Osteocyte (in vitro differentiated cells): ENCODE measurements around the gene GPR162. TPM values are rescaled to one million over a fixed set of nuclear protein-coding genes. Genes with fewer than 3 reads are reported as not detected.

Experiments used
- DNase-seq: peaks from one replicate; pipeline ENCODE4 v3.0.0; 2021; ENCODE audit warnings: mixed read lengths; ENCODE audit not compliant: unreplicated experiment; ENCODE audit errors: extremely low spot score
- H3K27ac Mint-ChIP-seq: one replicate; pipeline ENCODE4 v1.8.0; 2021; ENCODE audit warnings: mild to moderate bottlenecking, mixed read lengths; ENCODE audit not compliant: unreplicated experiment
- H3K27me3 Mint-ChIP-seq: one replicate; pipeline ENCODE4 v1.8.0; 2021; ENCODE audit warnings: mixed read lengths; ENCODE audit not compliant: unreplicated experiment
- H3K36me3 Mint-ChIP-seq: one replicate; pipeline ENCODE4 v1.8.0; 2021; ENCODE audit warnings: mixed read lengths; ENCODE audit not compliant: unreplicated experiment
- H3K4me1 Mint-ChIP-seq: one replicate; pipeline ENCODE4 v1.8.0; 2021; ENCODE audit warnings: mixed read lengths; ENCODE audit not compliant: unreplicated experiment
- H3K4me3 Mint-ChIP-seq: one replicate; pipeline ENCODE4 v1.8.0; 2021; ENCODE audit warnings: mild to moderate bottlenecking, moderate library complexity, mixed read lengths; ENCODE audit not compliant: unreplicated experiment
- H3K9me3 Mint-ChIP-seq: one replicate; pipeline ENCODE4 v1.8.0; 2021; ENCODE audit warnings: mixed read lengths; ENCODE audit not compliant: unreplicated experiment
- long read RNA-seq: library from polyadenylated mRNA; unstranded; transcript quantifications from one replicate; pipeline ENCODE4 v2.0.0, GENCODE V29; 2021
- total RNA-seq: library from RNA; stranded (reverse); gene quantifications from 2 replicates; pipeline ENCODE4 v1.2.1, GENCODE V29; 2021
- TF ChIP-seq, protein P1 (sequence below): fragments of 200-600 bp; sonication (generic); IDR thresholded peaks from 2 replicates; pipeline ENCODE4 v1.5.0; 2021; ENCODE audit warnings: antibody characterized with exemption, mild to moderate bottlenecking, moderate library complexity

The GPR162 gene, protein sequence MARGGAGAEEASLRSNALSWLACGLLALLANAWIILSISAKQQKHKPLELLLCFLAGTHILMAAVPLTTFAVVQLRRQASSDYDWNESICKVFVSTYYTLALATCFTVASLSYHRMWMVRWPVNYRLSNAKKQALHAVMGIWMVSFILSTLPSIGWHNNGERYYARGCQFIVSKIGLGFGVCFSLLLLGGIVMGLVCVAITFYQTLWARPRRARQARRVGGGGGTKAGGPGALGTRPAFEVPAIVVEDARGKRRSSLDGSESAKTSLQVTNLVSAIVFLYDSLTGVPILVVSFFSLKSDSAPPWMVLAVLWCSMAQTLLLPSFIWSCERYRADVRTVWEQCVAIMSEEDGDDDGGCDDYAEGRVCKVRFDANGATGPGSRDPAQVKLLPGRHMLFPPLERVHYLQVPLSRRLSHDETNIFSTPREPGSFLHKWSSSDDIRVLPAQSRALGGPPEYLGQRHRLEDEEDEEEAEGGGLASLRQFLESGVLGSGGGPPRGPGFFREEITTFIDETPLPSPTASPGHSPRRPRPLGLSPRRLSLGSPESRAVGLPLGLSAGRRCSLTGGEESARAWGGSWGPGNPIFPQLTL
- 11.5 and 12.0 TPM in 2 replicates for total RNA-seq
- long read RNA-seq = 0 reads

DNA sequence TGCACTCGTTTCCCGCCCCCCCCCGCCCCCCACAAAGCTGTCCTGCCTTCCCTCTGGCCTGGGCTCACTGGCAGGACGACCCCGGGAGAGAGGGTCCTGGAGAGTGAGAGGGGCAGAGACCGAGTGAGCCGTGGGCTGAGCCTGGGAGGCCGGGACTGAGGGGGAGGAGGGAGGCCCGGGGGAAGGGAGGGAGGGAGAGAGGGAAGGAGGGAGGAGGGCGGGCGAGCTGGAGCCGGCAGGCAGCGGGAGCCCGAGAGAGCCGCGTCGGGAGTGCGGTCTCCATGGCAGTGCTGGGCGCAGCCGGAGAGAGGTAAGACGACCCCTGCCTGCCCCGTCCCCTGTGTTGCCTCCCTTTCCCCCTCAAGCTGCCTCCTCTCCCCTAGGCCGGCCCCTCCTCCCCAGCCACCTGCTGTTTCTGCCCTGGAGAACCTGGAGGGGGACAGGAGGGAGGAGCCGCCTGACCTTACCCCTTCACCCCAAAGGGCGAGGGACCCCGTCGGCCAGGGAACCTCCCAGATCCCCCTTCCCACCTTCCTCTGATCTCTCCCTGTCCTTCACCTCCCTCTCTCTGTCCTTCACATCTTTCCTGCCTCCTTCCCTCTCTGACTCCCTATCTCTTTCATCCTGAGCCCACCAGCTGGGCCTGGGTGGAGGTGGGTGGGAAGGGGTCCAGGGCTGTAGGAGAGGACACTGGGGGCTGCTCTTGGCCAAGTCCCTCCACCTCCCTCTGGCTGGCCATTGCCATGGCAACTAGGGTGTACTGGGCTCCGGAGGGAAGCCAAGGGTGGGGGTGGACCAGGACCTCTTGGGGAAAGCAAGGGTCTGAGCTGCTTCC is at the start of gene GPR162:
GPR162 (plus strand) TSS at position 231 of the 835 bp plus-strand sequence. CDS start 2,078 bp downstream, outside the sequence.
- no peak for DNase-seq
- peak within 1 kb of the TSS; percentile 56 for H3K27ac Mint-ChIP-seq
- no peaks in the 10 kb centered on the region for H3K9me3 Mint-ChIP-seq
- H3K4me3 Mint-ChIP-seq = peak within 1 kb of the TSS; percentile 73
- TF ChIP-seq, protein P1, sequence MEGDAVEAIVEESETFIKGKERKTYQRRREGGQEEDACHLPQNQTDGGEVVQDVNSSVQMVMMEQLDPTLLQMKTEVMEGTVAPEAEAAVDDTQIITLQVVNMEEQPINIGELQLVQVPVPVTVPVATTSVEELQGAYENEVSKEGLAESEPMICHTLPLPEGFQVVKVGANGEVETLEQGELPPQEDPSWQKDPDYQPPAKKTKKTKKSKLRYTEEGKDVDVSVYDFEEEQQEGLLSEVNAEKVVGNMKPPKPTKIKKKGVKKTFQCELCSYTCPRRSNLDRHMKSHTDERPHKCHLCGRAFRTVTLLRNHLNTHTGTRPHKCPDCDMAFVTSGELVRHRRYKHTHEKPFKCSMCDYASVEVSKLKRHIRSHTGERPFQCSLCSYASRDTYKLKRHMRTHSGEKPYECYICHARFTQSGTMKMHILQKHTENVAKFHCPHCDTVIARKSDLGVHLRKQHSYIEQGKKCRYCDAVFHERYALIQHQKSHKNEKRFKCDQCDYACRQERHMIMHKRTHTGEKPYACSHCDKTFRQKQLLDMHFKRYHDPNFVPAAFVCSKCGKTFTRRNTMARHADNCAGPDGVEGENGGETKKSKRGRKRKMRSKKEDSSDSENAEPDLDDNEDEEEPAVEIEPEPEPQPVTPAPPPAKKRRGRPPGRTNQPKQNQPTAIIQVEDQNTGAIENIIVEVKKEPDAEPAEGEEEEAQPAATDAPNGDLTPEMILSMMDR = no peak
- H3K4me1 Mint-ChIP-seq = peaks cover 50% of the 10 kb centered on the region
- no peaks in the 10 kb centered on the region for H3K36me3 Mint-ChIP-seq
- no peaks in the 10 kb centered on the region for H3K27me3 Mint-ChIP-seq

DNA sequence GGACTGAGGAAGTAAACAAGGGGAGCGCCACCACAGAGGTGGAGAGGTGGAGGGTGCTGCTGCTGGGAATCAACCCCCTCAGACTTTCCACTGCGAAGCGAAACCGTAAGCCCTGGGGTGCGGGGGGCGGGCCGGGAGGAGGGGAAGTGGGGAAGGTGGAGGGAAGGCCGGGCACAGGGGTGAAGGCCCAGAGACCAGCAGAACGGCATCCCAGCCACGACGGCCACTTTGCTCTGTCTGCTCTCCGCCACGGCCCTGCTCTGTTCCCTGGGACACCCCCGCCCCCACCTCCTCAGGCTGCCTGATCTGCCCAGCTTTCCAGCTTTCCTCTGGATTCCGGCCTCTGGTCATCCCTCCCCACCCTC is 49.3 kb upstream of the GPR162 start, which contains the start of gene LAG3:
LAG3 (plus strand) TSS at position 190 of the 365 bp plus-strand sequence. CDS start 333 bp downstream, outside the sequence.
- H3K9me3 Mint-ChIP-seq = no peaks in the 10 kb centered on the region

DNA sequence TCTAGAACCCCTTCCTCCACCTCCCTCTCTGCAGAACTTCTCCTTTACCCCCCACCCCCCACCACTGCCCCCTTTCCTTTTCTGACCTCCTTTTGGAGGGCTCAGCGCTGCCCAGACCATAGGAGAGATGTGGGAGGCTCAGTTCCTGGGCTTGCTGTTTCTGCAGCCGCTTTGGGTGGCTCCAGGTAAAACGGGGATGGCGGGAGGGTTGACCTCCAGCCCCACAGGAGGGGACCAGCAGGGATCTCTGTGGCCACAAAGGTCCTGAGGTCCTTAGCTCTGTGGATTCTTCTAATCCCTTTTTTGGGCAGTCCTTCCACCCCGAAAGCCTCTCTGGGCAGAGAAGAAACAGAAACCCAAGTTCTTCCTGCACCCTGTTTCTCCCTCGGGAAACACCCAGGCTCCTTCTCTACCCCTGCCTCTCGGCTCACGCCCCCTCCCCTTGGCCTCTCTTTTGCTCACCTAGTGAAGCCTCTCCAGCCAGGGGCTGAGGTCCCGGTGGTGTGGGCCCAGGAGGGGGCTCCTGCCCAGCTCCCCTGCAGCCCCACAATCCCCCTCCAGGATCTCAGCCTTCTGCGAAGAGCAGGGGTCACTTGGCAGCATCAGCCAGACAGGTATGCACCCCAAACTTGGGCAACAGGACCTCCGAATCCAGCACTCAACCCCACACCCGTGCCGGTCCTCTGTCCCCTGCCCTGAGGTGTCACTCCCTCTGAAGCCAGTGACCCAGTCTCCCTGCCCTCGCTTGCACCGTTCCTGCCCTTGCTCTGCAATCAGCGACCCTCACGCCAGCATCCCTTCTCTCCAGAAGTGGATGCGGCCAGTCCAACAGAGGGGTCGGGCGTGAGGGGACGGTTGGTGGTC is 48.7 kb upstream of the GPR162 start:
- no peak for DNase-seq
- Mint-ChIP-seq H3K9me3 (no peaks in the 10 kb centered on the region), H3K27ac (no peak overlapping the region)

More for the DNA sequence above, 49.3 kb upstream of the GPR162 start, which contains the start of gene LAG3:
- Mint-ChIP-seq H3K4me1 (peaks cover 23% of the 10 kb centered on the region), H3K27me3 (no peaks in the 10 kb centered on the region), H3K36me3 (peaks cover 14% of the 10 kb centered on the region), H3K27ac (peak within 1 kb of the TSS; percentile 23), H3K4me3 (no peak within 1 kb of the TSS)
- DNase-seq = no peak
- TF ChIP-seq, protein P1 = no peak

DNA sequence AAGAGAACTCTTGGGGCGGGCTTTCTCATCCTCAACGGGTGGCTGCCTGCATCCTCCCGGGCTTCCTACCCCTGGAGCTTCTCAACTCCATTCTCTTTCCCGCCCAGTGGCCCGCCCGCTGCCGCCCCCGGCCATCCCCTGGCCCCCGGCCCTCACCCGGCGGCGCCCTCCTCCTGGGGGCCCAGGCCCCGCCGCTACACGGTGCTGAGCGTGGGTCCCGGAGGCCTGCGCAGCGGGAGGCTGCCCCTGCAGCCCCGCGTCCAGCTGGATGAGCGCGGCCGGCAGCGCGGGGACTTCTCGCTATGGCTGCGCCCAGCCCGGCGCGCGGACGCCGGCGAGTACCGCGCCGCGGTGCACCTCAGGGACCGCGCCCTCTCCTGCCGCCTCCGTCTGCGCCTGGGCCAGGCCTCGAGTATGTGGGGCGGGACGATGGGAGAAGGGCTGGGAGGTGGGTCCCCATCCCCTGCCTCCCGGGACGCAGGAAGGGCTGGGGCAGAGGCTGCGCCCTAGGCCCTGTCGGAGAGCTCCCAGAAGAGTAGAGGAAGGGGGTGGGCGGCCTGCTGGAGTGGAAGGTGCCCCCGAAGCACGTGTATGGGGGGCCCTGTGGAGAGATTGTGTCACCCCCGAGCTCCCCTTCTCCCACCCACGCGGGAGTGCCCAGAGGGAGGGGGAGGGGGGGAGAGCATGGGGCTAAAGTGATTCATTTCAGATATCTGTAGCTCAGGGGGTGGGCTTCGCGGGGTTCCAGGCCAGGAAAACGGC is 47.9 kb upstream of the GPR162 start:
- H3K36me3 Mint-ChIP-seq = peaks cover 14% of the 10 kb centered on the region
- H3K4me3 Mint-ChIP-seq = no peak overlapping the region
- no peaks in the 10 kb centered on the region for H3K9me3 Mint-ChIP-seq
- TF ChIP-seq, protein P1 = no peak
- no peaks in the 10 kb centered on the region for H3K27me3 Mint-ChIP-seq
- no peak overlapping the region for H3K27ac Mint-ChIP-seq
- no peak for DNase-seq
- H3K4me1 Mint-ChIP-seq = peaks cover 21% of the 10 kb centered on the region

More for the DNA sequence above, 48.7 kb upstream of the GPR162 start:
- TF ChIP-seq, protein P1 = no peak
- H3K4me1 Mint-ChIP-seq = peaks cover 21% of the 10 kb centered on the region
- no peak overlapping the region for H3K4me3 Mint-ChIP-seq
- no peaks in the 10 kb centered on the region for H3K27me3 Mint-ChIP-seq
- peaks cover 14% of the 10 kb centered on the region for H3K36me3 Mint-ChIP-seq
